K562 (cell line): ENCODE data around the gene ALG13.
"Not testable (repeated sequence)": the region's sequence is repeated elsewhere in the genome, so short reads cannot be mapped to it uniquely, and the experiment has no call there.

Experiments used
- POLR2A ChIP-seq: fragments of 450-650 bp; conservative IDR thresholded peaks from 2 replicates; pipeline ENCODE4 v1.6.1; 2016
- SREBF2 ChIP-seq: sonication (generic); formaldehyde crosslinking; IDR thresholded peaks from 2 replicates; pipeline ENCODE4 v1.4.0; 2020; ENCODE audit warnings: mild to moderate bottlenecking, missing genetic modification reagents
- ZNF12 ChIP-seq: sonication (generic); formaldehyde crosslinking; IDR thresholded peaks from 2 replicates; pipeline ENCODE4 v1.4.0; 2020; ENCODE audit warnings: mild to moderate bottlenecking, missing genetic modification reagents
- ZNF232 ChIP-seq: sonication (generic); formaldehyde crosslinking; IDR thresholded peaks from 2 replicates; pipeline ENCODE4 v1.8.0; 2022; ENCODE audit warnings: mild to moderate bottlenecking, missing genetic modification reagents
- TF ChIP-seq, protein P1 (sequence below), 3 experiments: IDR thresholded peaks in 2 of 3; conservative IDR thresholded peaks in 1 of 3; 2 replicates each; pipeline ENCODE4 v1.5.1; 2011 to 2012; ENCODE audit warnings: low read length in 3 of 3, mild to moderate bottlenecking in 3 of 3, control low read depth in 2 of 3, improper control_type of control experiment in 1 of 3, inconsistent platforms in 1 of 3, low read depth in 1 of 3, mixed read lengths in 1 of 3, moderate library complexity in 1 of 3; ENCODE audit not compliant: insufficient read depth in 2 of 3
- TF ChIP-seq, protein P2 (sequence below): fragments of 250-450 bp; sonication (Bioruptor Pico); IDR thresholded peaks from 2 replicates; pipeline ENCODE4 v1.5.0; 2021
- TF ChIP-seq, protein P3 (sequence below): sonication (generic); formaldehyde crosslinking; IDR thresholded peaks from 2 replicates; pipeline ENCODE4 v1.8.0; 2023; ENCODE audit warnings: mild to moderate bottlenecking, missing genetic modification reagents

DNA sequence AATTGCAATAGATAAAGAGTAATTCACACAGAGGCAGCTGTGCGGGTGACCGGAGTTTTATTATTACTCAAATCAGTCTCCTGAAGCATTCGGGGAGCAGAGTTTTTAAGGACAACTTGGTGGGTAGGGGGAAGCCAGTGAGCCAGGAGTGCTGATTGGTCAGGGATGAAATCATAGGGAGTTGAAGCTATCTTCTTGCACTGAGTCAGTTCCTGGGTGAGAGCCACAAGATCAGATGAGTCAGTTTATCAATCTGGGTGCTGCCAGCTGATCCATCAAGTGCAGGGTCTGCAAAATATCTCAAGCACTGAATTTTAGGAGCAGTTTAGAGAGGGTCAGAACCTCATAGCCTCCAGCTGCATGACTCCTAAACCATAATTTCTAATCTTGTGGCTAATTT, 35.8 kb upstream of the ALG13 start:
- not testable (repeated sequence) for TF ChIP-seq ZNF232 (CRISPR knock-in tag); POLR2A; ZNF12 (CRISPR knock-in tag); SREBF2
- TF ChIP-seq, protein P1, sequence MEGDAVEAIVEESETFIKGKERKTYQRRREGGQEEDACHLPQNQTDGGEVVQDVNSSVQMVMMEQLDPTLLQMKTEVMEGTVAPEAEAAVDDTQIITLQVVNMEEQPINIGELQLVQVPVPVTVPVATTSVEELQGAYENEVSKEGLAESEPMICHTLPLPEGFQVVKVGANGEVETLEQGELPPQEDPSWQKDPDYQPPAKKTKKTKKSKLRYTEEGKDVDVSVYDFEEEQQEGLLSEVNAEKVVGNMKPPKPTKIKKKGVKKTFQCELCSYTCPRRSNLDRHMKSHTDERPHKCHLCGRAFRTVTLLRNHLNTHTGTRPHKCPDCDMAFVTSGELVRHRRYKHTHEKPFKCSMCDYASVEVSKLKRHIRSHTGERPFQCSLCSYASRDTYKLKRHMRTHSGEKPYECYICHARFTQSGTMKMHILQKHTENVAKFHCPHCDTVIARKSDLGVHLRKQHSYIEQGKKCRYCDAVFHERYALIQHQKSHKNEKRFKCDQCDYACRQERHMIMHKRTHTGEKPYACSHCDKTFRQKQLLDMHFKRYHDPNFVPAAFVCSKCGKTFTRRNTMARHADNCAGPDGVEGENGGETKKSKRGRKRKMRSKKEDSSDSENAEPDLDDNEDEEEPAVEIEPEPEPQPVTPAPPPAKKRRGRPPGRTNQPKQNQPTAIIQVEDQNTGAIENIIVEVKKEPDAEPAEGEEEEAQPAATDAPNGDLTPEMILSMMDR (IDR thresholded peaks at IDR 0.05 in 2 of 3, conservative IDR thresholded peaks at IDR 0.05 in 1 of 3; ENCODE audit: insufficient read depth in 2 of 3, low read depth in 1 of 3, low read length in 3 of 3), result not testable (repeated sequence)
- TF ChIP-seq, protein P2, sequence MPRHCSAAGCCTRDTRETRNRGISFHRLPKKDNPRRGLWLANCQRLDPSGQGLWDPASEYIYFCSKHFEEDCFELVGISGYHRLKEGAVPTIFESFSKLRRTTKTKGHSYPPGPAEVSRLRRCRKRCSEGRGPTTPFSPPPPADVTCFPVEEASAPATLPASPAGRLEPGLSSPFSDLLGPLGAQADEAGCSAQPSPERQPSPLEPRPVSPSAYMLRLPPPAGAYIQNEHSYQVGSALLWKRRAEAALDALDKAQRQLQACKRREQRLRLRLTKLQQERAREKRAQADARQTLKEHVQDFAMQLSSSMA, result not testable (repeated sequence)
- TF ChIP-seq, protein P3, sequence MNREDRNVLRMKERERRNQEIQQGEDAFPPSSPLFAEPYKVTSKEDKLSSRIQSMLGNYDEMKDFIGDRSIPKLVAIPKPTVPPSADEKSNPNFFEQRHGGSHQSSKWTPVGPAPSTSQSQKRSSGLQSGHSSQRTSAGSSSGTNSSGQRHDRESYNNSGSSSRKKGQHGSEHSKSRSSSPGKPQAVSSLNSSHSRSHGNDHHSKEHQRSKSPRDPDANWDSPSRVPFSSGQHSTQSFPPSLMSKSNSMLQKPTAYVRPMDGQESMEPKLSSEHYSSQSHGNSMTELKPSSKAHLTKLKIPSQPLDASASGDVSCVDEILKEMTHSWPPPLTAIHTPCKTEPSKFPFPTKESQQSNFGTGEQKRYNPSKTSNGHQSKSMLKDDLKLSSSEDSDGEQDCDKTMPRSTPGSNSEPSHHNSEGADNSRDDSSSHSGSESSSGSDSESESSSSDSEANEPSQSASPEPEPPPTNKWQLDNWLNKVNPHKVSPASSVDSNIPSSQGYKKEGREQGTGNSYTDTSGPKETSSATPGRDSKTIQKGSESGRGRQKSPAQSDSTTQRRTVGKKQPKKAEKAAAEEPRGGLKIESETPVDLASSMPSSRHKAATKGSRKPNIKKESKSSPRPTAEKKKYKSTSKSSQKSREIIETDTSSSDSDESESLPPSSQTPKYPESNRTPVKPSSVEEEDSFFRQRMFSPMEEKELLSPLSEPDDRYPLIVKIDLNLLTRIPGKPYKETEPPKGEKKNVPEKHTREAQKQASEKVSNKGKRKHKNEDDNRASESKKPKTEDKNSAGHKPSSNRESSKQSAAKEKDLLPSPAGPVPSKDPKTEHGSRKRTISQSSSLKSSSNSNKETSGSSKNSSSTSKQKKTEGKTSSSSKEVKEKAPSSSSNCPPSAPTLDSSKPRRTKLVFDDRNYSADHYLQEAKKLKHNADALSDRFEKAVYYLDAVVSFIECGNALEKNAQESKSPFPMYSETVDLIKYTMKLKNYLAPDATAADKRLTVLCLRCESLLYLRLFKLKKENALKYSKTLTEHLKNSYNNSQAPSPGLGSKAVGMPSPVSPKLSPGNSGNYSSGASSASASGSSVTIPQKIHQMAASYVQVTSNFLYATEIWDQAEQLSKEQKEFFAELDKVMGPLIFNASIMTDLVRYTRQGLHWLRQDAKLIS (CRISPR knock-in tag), result not testable (repeated sequence)
